NCI-H1694 treated with DMSO at 0.1 percent for 48 hours (cell line): ENCODE data around the gene STK24.
"Not testable (repeated sequence)": the region's sequence is repeated elsewhere in the genome, so short reads cannot be mapped to it uniquely, and the experiment has no call there.

ENCODE experiments used
- DNase-seq: peaks from one replicate; lab custom pipeline; 2025; lab: John Stamatoyannopoulos, UW

Gene STK24

DNA sequence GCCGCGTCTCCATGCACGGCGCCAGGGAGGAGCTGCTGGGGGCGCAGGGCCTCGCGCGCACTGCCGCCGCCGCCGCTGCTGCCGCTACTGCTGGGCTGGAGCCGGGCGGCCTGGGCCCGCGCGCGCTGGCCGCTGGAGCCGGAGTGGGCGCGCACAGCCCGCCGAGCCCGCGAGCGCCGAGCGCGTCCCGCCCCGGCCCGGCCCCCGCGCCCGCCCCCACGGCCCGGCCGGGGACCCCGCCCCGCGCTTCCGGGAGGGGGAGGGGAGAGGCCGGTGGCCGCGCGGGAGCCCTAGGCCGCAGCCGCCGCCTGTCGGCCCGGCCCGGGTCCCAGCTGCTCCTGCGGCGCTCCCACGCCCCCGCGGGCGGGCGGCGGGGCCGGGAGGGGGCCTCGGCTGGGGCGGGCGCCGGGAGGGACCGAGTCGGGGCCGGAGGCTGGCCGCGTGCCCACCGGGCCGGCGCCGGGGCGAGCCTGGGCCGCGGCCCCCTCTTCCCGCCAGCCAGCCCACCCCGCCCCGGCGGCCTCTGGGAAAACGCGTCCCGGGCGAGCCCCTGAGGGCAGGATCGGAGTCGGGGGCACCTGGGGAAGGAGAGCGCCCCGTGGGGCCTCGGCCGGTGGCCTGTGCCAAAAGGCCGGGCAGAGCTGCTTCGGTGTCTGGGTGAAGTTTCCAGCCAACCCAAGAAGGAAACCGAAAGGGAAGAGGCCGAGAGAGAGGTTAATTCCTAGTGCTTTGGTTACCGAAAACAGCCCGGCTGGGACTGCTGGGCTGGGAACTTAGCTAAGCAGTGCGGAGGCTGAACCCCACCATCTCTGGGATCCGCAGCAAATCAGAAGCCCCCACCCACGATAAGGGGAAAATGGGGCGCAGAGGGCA is at the start of gene STK24:
STK24 (minus strand) TSS at position 145 of the 873 bp plus-strand sequence. CDS start 321 bp downstream, outside the sequence.
- DNase-seq: no peak

DNA sequence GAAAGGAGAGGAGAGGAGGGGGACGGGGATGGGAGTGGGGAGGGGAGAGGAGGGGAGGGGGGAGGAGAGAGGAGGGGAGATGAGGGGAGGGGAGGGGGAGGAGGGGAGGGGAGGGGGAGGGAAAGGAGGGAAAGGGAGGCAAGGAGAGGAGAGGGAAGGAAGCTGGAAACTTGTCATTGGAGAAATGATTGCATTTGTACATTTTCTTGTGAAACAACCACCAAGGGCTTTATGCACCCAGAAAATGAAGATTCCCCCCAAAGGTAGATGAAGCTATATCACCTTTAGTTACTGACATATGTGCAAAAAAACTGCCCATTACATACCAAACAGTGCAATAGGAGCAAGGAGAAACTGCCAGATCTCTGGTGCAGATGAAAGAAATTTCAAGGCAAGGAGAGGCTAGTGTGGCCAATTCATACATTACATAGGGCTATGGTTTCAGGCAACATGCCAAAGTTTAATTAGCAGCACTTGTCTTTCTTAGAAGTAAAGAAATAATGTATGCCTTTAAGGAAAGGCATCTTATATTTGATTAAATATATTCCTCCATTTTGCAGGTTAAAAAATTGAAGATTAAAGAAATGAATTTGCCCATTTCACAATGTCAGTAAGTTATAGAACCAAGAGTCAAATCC is 49.5 kb upstream of the STK24 start:
- no peak for DNase-seq

DNA sequence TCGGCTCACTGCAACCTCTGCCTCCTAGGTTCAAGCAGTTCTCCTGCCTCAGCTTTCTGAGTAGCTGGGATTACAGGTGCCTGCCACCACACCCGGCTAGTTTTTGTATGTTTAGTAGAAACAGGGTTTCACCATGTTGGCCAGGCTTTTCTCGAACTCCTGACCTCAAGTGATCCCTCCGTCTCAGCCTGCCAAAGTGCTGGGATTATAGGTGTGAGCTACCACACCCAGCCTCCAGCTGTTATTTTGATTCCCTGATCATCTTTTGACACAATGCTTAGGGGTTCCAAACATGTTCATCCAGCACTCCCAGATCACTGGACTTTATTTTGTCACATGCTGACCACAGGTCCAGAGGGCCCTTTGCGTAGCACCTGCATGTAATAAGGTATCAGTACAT is 47.7 kb upstream of the STK24 start:
- not testable (repeated sequence) for DNase-seq

DNA sequence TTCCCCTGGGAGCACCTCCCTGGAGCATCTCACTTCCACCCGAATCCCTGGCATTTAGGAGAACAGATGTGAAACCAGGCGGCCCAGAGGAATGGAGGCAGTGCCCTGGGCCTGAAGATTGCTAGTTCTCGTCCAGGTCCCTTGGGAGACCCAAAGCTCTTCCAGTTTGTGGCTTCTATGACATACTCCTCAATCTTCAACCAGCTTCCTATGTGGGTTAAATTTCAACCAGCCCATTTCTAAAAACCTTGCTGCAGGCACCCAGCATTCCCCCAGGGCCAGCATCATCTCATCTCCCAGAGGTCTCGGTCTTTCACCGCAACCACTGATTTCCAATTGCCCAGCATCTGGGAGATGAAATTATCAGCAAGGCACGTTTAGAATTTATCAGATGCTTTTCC is 46.0 kb upstream of the STK24 start:
- no peak for DNase-seq

DNA sequence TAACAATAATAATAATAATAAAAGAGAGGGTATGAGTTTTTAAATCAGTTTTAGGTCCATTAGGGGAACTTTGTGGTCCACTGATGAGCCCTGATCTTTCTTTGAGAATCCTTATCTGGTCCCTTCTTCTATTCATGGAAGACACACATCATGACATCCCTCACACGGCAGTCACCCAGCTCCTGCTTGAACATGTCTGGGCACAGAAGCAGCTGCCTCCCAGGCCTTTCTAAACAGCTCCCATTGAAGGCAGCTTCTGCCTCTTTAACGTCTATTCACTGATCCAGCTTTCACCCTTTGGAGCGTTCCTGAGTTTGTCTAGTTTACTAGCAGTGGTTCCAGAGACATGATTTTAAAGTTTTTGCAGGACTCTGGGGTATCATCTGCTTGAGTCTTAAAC is 42.6 kb upstream of the STK24 start:
- DNase-seq: no peak

DNA sequence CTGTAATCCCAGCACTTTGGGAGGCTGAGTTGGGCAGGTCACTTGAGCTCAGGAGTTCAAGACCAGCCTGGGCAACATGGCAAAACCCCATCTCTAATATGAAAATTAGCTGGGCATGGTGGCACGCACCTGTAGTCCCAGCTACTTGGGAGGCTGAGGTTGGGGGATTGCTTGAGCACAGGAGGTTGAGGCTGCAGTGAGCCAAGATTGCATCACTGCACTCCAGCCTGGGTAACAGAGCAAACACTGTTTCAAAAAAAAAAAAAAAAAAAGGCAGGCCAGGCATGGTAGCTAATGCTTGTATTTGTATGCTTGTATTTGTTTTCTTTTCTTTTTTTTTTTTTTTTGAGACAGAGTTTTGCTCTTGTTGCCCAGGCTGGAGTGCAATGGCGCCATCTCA is 38.7 kb upstream of the STK24 start:
- DNase-seq: not testable (repeated sequence)

DNA sequence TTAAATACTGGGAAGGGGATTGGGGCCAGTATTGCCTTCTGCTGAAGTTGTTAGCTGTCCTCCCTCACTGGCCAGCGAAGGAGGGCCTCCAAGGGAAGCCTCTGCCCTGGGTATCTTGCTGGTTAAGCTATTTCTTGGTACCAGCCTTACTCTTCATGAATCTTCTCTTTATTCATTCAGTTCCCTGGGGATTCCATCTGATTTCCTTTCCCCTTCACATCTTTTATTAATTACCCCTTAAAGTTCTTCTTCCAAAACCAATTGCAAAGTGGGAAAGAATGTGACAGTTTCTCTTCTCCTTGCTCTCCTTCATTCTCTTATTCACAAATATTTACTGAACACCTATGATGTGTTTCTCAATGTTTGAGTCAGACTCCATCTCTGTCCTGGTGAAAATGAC is 36.7 kb upstream of the STK24 start:
- no peak for DNase-seq

DNA sequence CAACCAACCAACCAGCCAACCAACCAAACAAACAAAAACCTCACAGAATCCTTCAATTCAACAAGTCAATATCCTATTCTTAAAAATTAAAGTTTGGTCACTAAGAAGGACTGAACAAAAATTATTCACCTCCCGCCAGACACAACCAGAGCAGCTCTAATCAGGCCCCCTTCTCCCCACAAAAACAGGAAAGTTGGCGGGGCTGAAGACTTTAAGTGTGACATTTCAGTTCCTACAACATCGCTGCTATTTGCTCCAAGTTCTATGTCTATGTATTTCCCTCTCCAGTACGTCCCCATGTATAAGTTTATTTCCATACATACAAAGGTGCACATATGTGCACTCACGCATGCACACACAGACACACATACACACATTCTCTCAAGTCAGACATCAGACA is 32.8 kb upstream of the STK24 start:
- no peak for DNase-seq

DNA sequence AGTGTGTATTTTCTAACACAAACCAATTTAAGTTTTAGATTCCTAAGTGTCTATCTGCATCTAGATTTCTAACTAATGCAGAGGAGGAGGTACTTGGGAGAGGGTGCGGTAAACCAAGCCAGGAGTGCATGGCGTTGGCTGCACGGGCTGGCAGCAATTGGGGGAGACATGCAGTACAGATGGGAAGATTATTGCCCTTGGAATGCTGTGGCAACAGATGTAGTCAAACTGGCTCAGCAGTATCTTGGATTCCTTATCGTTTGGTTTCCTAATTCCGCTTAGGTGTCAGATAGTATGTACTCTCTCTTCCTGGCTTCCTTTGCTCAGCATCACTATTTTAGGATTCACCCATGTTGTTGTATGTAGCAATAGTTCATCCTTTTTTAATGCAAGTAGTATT is 29.4 kb upstream of the STK24 start:
- no peak for DNase-seq

DNA sequence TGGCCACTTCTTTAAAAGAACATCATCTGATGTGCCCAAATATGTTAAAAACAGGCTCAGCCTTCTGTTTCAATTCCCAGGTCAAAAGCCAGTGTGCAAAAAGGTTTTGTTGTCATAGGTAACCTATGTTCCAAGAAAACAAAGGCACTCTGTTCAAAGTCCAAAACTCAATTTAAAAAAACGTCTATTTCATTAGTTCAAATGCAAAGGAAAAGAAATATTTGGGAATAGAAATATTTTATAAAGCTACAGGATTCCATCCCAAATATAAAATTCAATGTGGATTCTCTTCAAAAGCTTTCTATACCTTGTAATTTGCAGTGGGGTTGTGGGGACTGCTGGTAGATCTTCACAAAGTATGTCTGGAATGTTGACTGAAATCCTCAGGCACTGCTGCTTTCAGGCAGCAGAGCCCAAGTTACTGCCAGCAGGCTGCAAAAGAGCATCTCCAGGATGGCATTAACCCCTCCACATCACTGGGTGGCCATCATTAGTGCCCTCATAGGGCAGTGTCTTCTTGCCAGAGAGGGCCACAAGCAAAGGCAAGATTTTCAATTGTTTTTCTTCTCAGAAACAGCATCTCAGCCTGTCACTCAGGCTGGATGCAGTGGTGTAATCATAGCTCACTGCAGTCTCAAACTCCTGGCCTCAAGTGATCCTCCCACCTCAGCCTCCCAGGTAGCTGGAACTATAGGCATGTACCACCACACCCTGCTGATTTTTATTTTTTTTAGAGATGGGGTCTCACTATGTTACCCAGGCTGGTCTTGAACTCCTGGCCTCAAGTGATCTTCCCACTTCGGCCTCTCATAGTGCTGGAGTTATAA is 22.8 kb upstream of the STK24 start:
- DNase-seq: no peak

DNA sequence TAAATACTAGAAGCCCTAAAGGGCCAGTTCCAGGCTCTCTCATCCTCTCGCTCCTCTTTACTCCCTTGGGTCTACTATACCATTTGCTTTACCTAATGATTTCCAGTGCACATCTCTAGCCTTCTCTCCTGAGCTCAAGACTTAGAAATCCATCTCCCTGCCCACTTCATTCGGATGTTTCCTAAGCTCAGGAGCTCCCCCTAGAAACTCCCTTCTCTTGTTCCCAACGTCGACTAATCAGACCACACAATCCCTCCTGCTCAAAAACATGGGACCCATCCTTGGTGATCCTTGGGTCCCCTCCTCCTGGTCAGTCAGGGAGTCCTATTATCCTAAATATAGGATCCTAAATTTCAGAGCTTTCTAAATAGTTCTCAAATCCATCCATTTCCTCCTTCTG is 21.1 kb upstream of the STK24 start:
- no peak for DNase-seq

DNA sequence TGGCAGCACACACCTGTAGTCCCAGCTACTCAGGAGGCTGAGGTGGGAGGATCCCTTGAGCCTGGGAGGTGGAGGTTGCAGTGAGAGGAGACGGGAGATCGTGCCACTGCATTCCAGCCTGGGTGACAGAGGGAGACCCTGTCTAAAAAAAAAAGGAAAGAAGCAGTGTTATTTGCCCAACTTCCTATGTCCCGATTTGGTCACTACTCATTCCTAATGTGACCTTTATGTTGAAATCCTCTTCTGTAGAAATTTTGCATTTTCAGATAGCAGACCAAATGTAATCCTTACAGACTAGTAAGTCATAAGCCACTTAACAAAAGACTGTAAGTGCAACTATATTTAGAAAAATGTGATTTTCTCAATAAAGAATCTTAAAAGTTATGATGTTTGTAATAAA is 18.2 kb upstream of the STK24 start:
- DNase-seq: no peak

DNA sequence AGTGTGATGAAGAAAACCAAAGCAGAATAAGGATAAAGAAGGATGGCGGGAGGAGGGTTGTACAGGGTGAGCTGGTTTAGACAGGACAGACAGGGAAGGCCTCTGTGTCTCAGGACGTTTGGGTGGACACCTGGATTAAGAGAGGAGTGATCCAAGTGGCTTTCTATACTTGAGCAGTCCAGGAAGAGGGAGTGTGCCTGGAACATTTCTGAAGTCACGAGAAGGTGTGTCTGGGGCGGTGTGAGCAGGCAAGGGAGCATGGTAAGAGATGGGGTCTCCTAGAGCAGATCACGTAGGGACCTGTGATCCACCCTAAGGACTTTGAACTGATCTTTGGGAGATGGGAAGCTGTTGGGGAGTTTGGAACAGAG is 15.4 kb upstream of the STK24 start:
- no peak for DNase-seq

DNA sequence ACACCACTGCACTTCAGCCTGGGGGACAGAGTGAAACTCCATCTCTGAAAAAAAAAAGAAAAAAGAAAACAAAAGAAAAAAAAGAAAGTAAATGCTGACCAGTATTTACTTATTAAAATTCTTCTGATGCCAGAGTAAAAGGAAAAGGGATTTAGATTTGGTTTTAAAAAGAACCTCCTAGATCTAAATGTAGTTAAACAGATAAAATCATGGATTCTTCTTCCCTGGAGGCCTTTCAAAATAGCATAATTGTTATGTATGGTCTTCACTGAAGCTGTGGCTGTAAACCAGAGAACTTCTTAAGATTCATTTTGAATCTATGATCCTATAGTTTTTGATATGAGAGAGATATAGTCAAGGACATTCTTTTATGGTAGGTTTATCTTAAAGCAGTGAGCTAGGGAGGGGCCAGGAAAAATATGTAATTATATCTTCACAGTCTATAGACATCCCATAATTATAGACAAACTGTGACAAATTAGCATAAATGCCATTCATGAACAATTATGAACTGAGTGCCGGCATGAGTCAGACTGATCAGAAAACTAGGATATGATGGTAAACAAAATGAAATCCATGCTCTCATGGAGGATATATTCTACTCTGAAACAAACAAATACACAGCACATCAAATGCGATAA is 14.9 kb upstream of the STK24 start:
- no peak for DNase-seq

DNA sequence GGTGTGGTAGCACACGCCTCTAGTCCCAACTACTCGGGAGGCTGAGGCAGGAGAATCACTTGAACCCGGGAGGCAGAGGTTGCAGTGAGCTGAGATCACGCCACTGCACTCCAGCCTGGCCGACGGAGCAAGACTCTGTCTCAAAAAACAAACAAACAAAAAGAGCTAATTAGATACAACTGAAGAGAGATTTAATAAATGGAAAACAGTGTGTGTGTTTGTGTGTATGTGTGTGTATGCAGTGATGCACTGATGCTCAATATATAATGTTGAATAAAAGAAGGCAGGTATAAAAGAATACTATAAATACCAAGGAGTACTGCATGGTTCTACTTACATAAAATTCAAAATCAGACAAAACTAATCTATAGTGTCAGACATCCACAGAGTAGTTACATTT is 13.6 kb upstream of the STK24 start:
- DNase-seq: not testable (repeated sequence)

DNA sequence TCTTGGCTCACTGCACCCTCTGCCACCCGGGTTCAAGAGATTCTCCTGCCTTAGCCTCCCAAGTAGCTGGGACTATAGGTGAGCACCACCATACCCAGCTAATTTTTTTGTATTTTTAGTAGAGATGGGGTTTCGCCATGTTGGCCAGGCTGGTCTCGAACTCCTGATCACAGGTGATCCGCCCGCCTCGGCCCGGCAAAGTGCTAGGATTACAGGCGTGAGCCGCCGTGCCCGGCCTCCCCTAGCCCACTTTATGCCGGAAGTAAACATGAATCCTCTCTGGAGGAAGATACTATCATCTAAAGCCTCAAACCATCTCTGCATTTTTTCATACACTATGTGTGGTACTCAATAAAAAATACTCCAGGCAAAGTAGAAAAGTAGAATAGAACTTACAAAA is 12.6 kb upstream of the STK24 start:
- DNase-seq: not testable (repeated sequence)

DNA sequence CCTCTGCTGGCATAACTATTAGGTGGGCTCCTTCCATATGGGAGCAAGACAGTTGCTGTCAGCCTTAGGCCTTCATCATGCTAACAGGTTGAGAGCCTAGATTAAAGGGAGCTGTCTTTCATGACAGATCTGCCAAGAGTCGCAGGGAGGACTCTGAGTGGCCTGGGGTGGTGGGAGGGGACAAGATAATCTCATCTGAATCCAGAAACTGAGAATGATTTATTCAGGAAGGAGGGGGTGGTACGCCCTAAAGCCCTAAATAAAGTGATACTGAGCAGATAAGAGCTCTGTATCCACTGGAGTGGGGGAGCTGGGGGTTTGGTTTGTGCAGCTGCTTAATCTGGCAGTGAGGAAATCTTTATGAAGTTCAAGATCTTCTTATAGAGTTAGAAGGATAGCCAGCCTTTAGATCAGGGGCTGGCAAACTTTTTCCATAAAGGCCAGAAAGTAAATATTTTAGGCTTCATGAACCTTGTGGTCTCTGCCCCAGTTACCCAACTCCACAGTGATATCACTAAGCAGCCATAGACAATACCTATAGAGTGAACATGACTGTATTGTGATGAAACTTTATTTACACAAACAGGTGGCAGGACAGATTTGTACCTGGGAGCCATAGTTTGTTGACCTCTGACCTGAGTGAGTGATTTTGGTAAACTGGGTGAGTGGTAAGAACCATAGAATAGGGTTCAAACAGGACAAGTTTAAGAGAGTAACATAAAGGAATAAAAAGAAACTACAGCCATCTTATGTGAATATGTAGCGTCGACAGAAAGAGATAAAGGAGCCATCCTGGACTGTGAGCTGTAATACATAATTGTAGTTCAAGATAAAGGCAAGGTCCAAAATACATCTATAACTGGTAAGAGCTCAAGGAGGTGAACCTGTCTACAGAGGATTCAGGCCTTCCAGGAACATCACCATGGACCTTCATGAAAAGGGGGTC is 9.8 kb upstream of the STK24 start:
- DNase-seq: no peak

DNA sequence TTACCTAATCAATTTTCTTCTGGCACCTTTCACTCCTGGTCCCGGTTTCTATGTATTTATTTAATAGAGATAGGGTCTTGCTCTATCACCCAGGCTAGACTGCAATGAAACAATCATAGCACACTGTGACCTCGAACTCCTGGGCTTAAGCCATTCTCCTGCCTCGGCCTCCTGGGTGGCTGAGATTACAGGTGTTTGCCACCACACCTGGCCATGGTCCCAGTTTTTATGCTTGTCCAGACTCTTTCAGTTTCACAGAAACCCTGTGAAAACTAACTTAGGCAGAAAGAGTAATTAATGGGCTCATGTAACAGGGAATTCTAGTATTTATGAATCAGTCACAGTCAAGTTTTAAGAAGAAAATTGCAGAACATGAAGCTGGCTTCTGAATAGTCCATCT is 9.0 kb upstream of the STK24 start:
- DNase-seq: no peak

DNA sequence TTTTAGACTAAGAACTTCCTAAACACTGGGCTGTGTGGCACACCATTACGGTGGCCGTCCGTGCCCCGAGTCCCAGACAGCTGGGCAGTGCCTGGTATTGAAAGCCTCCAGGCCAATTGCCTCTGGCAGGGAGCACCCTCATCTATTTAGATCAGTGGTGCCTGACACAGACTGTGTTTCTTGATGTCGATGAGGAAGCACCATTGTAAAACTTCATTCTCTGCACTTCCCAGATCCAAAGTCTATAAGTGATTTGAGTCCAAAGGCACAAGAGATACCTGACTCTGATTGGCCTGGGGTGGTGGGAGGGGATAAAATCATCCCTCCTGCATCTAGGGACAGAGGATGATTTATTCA is 8.5 kb upstream of the STK24 start:
- no peak for DNase-seq

DNA sequence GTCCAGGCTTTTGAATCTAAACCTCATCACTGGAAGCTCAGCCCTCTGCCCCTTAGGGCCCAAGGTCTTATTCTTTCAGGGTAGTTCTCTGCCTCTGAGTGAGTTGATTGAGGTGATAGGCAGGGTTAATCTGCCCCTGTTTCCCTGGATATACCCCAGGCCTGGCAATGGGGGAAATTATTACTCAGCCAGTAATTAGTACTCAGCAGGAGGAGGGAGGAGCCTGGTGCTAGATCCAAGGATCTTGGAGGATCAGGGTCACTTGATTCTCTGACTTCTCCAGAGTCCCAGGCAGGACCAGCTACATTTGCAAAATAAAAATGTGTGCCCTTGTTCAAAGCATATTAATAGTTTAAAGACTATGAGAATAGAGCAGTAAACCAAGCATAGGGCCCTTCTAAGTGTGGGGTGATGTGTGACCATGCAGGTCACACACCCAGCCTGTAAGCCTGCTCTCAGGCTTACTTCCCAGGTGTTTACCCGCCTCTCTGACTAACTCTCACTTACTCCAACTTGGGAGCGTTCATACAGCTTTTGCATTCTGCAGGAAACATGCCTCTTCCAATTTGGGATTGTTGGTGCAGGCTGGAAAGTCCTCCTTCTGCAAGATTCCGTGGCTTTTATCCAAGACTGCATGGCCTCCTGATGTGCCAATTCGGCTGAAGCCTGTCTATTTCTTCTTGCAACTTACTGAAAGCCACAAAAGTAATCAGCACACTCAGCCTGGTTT is 7.9 kb upstream of the STK24 start:
- no peak for DNase-seq

DNA sequence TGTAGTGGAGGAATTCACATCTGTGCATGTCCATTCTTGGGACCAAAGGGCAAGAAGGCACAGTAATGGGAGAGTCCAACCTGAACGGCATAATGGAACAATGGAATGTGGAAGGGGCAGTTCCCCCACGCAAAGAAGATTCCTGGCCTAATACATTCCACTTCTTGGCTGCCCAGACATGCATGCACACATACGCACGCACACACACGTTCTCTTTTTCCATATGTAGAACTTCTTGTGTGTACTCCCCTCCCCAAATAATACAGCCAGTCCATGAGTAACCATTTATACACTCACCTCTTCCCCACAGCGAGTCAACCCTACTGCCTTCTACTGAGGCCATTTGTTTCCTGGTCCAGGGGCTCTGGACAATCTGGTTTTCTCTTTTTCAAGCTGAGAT is 6.0 kb upstream of the STK24 start:
- DNase-seq: no peak
